A673 (cell line): ENCODE results near the gene KIF5C.

Experiments
- EZH2 ChIP-seq: fragments of 200-600 bp; sonication (generic); IDR thresholded peaks from 2 replicates; pipeline ENCODE4 v1.6.1; 2017; ENCODE audit warnings: borderline replicate concordance, low read depth, mild to moderate bottlenecking, mixed read lengths, antibody characterized with exemption, low read length; ENCODE audit not compliant: poor library complexity, severe bottlenecking
- TF ChIP-seq, protein P1 (sequence below): fragments of 300-800, 200-600 bp; sonication (generic); conservative IDR thresholded peaks from 2 replicates; pipeline ENCODE4 v1.5.1; 2017; ENCODE audit warnings: low read depth, mild to moderate bottlenecking, antibody characterized with exemption, low read length, moderate library complexity, mixed read lengths

DNA sequence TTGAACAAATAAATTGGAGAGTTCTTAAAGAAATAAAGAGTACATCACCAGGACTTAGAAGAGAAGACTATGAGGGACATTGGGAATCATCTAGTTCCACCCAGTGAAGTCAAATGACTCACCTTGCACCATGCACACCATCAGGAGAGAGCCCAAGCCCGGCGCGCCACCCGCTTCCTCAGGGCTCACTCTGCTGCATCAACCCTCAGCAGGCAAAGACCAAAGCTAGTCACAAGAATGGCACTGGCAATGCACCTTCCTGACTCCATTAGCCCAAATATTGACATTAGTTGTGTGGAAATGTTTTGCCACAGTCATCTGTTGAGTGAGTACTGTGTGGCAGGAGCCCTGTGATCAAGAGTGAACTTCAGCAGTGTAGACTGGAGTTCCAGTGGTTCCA lies 156.4 kb downstream of the KIF5C start:
- TF ChIP-seq, protein P1, sequence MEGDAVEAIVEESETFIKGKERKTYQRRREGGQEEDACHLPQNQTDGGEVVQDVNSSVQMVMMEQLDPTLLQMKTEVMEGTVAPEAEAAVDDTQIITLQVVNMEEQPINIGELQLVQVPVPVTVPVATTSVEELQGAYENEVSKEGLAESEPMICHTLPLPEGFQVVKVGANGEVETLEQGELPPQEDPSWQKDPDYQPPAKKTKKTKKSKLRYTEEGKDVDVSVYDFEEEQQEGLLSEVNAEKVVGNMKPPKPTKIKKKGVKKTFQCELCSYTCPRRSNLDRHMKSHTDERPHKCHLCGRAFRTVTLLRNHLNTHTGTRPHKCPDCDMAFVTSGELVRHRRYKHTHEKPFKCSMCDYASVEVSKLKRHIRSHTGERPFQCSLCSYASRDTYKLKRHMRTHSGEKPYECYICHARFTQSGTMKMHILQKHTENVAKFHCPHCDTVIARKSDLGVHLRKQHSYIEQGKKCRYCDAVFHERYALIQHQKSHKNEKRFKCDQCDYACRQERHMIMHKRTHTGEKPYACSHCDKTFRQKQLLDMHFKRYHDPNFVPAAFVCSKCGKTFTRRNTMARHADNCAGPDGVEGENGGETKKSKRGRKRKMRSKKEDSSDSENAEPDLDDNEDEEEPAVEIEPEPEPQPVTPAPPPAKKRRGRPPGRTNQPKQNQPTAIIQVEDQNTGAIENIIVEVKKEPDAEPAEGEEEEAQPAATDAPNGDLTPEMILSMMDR: no peak
- TF ChIP-seq EZH2: no peak
